NCI-H1105 treated with DMSO at 0.1 percent for 48 hours (cell line): Measurements from ENCODE around the gene ARSJ.
"Not testable (repeated sequence)": the region's sequence is repeated elsewhere in the genome, so short reads cannot be mapped to it uniquely, and the experiment has no call there.

Source experiments
- DNase-seq: peaks from one replicate; lab custom pipeline; 2025; lab: John Stamatoyannopoulos, UW

The ARSJ gene

DNA sequence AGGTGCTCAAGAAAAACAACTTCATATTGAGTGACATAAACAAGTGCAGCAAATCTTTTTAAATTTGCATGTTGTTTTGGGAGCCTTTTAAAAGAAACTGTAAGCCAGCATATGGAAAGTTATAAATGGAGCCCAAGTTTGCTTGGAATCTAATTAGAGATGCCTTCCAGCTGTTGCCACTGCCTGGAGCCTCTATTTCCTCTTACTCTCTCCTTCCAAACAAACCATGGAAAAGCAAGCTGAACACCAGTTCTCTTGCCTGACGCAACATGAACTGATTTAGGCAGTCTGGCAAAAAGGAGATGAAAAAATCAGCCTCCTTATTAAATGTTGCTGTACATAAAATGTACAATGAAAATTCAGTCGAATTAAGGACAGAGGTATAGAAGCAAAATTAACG, 21.5 kb downstream of the ARSJ start:
- DNase-seq, result no peak

DNA sequence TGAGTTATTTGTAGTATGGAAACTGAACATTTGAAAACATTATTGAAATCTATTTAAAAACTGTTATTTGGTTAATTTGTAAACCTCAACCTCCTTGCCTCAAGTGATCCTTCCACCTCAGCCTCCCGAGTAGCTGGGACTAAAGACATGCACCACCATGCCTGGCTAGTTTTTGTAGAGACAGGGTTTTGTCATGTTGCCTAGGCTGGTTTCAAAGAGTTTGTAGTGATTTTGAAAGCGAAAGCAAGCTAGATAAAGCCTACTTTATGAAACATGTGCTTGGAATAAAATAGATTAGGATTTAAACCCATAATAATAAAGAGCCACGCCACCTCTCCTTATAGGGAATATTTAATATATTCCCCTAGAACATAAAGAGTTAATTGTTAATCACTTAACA, 23.5 kb downstream of the ARSJ start:
- no peak for DNase-seq

DNA sequence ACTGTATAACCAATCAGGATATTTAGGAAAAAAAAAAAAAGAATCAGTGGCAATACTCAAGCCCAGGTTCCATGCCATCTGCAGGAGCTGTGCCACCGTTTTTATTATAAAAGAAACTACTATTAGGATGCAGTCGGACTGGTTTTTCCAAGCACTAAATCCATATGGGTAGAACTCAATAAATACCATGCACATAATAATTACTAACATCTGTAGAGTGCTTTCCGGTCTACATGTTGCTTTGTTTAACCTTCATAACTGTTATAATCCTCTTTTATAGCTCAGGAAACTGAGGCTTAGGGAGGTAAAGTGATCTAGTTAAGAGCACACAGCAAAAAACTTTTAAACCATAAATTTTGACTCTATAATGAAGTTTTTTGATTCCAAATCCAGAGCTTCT, 24.0 kb downstream of the ARSJ start:
- DNase-seq, result no peak

DNA sequence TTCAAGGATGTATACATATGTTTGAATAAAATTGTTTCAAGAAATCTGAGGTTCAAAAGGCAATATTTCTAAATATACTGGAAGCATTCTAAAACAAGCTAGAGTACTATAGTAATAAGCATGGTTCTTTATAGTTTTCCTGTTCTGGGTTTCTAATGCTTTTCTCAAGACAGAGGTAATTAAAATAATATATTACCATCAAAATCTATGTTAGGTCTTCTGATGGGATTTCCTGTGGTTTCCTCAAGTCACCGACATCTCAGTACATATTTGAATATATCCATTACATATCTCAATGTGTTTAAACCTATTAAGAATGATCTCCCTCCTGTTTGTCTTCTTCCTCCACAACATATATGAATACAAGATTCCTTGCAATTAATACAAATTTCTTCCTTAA, 25.6 kb downstream of the ARSJ start:
- no peak for DNase-seq

DNA sequence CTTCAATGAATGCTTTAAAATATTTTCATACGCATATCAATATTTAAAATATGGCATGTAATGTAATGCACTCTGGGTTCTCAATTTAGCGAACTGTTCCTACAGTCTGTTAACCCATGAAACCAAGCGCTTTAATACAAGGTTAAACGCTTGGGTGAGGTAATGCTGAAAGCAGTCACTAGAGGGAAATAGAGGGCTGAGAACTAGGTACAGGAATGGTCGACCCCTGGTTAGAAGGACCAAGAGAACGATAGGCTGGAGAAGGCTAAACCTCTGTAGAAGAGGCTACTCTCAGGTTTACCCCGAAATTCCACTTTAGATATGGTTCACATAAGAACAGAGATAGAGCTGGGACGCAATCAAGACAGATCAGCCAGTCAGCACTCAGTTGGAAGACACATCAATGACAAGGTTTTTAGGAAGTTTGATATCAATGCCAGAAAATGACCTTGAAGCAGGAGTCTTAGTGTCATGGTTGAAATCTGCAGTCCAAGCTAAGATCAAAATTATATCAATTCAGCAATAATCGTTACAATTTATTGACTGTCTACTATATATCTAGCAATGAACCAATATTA, 26.9 kb downstream of the ARSJ start:
- peak; percentile 22 for DNase-seq

DNA sequence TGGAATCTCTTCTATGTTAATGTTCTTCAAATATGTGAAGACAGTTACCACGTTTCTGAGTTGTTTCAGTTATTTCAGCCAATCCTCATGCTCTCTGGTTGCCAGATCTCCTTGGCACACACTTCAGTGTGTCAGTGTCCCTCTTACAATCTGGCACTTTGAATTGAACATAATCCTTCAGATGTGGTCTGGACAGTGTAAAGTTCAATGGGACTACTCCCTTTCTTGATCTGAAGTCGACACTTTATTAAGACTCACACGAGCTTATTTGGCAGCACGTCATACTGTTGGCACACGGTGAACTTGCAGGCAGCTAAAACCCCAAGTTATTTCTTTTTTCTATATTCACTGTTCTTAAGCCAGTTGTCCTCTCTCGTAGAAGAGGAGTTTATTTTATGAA, 28.2 kb downstream of the ARSJ start:
- no peak for DNase-seq

DNA sequence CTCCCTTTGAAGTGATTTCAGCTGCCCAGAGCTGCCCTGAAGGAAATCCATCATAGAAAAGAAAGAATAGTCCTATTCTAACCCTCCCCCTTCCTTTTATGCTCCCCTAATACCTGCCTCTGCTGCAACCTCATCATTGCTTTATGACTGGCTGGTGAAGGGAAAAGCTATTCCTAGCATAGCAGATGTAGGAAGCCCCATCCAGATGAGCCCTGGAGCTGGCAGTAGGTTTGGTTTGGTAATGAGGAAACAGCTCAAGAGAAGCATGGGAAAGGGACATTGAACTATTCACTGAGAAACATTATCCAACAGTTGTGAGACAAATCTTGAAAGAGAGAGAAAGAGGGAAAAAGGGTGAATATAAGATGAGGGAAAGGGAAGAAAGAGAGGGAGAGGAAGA, 29.2 kb downstream of the ARSJ start:
- DNase-seq, result no peak

DNA sequence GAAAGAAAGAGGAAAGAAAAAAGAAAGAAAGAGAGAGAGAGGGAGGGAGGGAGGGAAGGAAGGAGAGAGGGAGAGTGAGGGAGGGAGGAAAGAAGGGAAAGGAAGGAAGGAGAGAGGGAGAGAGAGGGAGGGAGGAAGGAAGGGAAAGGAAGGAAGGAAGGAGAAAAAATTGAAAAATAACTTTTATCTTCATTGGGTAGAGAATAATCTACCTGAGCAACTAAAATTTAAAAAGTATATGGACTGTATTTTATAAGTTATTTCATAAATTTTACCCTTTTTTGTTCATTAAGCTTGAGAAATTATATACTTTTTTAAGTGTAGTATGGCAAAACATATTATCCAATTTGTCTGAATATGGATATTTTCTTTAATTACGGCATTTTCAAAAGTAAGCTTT, 32.0 kb downstream of the ARSJ start:
- no peak for DNase-seq

DNA sequence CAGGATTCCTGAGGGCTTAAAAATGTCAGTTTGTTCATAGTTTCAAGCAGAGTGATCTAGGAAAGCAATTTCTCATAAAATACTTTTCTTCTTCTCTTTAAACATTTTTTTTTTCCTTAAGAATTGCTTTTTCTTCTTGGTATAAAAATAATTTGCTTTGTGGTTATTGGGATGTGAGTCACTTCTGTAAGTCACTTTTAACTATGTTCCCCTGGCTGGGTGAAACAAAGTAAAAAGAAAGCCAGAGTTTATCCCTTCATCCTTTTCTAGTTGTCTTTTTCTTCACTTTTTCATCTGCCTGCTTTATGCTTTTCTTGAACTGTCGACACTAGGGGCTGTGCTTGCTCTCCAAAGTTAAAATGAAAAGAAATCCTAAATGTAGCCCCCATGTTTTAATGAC, 33.5 kb downstream of the ARSJ start:
- DNase-seq, result no peak

DNA sequence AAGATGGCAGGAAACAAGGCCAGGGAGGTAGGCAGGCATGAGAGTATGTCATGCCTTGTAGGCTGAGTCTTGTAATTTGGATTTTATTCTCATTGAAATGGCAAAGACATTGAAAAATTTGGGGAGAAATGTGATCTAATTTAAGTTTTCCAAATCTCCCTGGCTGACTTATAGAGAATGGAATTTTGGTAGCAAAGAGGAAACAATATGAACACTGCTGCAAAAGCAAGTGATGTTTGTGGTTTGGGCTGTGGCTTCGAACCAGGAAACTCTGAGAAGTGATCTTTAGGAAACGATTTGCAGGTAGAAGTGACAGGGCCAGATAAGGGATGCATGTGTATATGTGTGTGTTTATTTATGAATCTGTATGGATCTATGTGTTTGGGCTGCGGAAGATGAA, 35.6 kb downstream of the ARSJ start:
- no peak for DNase-seq

DNA sequence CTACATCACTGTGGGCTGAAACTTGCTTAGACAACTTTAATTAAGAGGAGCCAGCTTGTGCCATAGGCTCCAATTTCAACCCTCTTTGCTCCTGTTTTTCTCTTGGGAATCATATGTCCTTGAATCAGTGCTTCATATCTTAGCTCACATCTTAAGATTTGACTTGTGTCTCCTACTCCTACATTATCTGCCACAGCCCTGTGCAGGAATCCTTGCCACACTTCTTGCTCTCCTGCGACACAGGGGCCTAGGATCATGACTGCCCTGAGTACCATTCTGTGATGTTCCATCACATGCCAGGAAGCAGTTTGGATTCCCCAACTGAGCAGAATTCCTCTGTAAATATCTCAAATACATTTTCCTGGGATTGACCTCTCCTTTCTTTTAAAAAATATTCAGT, 36.4 kb downstream of the ARSJ start:
- DNase-seq, result no peak

DNA sequence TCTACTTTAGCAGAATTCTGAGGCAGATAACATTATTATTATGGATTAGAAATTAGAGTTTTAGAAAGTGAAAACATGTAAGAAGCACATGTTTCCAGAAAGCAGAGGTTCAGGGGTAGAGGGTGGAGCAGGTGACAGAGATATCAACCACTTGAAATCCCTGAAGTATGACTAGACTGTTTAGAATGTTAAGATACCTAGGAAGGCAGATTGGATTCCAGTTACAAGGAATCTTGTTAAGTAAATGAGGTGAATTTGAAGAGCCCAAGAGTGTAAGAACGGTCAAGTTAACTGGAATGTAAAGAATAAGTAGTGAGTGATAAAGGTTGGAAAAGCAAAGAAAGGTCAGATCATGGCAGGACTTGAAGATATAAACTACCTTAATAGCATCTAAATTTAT, 37.6 kb downstream of the ARSJ start:
- DNase-seq, result no peak

DNA sequence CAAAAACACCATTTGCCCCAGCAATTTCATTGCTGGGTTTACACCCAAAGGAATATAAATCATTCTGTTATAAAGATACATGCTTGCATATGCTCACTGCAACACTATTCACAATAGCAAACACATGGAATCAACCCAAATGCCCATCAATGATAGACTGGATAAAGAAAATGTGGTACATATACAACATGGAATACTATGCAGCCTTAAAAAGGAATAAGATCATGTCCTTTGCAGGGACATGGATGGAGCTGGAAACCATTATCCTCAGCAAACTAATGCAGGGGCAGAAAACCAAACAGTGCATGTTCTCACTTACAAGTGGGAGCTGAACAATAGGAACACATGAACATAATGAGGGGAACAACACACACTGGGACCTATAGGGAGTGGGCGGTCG, 39.3 kb downstream of the ARSJ start:
- DNase-seq, result not testable (repeated sequence)

DNA sequence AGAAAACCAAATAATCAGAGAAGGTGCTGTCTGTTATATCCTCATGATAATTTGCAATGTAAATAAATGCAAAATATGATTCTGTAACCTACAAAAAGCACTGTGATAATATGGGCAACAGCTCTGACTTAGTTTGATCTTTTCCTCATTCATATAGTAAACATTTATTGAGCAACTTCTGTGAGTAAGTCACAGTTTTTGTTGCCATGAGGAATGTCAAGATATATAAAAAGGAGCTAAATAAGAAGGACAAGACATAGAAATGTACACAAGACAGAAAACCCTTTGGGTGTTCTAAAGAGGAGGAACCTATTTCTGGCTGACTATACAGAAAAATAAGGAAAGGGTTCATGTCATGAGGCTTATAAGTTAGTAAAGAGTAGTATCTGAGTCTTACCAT, 44.3 kb downstream of the ARSJ start:
- DNase-seq, result no peak

DNA sequence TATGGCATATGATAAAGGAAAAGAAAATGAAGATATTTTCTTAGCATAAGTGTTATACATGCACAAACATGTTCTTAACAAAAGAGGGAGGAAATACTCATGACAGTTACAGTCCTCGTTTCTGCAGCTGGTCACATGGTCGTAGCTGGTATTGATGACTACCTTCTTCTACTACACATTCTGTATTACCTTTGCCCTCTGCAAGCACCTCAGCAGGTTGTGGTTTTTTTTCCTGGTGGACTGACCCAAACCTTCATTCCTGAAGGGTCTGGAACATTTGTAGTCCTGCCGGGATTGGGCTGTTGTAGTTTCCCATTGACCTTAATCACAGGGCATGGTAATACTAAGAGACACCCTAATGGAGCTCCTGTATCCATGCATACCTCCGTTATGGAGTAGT, 54.7 kb downstream of the ARSJ start:
- DNase-seq, result not testable (repeated sequence)

DNA sequence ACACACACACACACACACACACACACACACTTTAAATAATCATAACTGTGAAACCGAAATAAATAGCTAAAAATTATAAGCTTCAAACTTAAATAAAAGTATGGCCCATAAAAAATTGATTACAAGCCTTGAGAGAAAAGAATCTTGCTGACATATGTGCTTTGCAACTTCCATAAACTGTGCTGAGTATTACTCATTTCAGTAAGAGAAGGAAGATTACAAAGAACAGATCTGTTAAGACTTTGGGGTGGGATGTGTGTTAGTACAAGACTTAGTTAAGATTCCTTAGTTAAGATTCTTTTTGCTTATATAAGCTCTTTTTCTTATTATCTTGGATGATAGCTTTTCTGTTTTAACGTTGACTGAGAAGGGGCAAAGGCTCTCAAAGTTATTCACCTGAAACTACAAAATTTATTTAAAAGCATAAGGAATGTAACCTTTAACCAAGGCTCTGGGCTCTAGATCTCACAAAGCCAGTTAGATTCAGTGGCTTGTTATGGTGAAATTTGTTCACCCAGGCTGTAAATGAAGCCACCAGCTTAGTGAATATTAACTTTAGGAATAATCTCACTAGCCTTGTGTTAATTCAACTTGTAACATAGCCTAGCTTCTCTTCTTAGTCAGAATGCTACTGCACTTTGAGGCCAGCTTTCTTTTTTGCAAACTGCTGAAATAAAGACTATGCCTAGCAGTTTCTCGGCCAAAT, 58.2 kb downstream of the ARSJ start:
- no peak for DNase-seq

DNA sequence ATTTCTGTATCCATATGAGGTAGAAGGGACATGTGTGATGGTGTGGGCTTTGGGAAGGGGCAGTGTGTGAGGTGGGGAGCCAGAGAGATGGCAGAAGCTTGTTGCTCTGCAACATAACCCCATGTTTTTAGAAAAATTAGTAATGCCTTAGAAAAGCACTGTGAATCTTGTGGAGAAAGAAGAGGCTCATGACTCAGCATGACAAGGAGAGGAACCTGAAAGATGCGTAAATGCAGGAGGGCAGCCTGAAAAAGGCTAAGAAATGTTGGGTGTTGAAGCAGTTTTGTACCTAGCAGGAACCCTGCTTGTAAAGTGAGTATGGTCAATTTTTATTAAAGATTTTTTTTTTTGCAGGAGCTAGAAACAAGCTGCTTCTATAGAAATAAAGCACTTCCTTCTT, 59.8 kb downstream of the ARSJ start:
- no peak for DNase-seq

DNA sequence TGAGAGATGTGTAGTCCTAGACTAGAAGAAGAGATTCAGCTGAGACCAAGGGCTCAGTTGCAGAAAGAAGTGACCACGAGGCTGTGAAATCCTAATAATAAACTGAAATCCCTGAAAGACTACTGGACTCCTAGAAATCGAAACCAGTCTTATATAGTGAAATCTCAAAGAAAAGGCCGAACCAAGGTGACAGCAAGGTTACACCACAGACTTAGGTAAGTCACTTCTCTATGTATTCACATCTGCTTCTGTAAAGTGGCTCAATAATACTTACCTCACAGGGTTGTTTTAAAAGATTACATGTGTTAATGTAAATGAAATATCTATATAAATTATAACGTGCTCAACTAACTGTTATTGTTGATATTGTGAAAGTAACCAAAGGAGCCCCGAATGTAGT, 60.3 kb downstream of the ARSJ start:
- no peak for DNase-seq

DNA sequence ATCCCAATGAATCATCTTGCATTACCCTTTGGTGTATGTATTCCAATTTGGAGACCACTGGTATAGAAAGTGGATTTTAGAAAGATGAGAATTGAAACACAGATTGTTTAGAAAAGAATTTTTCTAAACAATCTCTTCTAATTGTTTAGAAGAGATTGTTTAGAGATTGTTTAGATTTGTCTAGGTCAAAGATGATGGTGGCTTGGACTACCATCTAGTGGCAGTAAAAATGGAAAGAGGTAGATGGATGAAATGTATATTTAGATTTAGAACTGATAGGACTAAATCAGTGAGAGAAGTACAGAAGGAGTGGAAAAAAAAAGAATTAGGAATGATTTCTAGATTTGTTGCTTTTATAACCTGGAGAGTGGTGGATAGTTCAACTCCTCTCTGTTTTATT, 70.6 kb downstream of the ARSJ start:
- DNase-seq, result peak; percentile 3

DNA sequence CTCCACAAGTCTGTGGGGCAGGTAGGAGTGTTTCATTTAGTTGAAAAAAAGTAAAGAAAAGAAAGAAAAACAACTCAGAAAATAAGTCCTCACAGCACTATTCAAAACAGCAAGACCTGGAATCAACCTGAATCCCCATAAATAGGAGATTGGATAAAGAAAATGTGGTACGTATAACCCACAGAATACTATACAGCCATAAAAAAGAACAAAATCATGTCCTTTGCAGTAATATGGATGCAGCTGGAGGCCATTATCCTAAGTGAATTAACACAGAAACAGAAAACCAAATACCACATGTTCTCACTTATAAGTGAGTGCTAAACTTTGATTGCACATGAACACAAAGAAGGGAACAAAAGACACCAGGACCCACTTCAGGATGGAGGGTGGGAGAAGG, 71.9 kb downstream of the ARSJ start:
- DNase-seq, result no peak

DNA sequence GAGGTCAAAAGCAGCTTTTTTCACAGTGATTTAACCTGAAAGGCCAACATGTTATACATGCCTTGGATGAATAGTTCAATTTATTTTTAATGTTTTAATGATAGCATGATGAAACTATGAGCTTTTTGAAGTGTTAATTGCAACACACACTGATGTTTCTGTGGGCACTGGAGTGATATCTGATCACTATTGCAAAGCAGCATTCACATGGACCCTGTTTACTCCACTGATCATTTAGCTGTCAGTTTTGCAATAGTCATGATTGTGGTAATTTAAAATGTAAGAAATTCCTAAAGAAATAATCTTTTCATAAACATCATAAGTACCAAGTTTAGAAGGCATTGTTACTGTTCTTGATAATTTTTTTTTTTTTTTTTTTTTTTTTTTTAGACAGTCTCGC, 74.1 kb downstream of the ARSJ start:
- no peak for DNase-seq

DNA sequence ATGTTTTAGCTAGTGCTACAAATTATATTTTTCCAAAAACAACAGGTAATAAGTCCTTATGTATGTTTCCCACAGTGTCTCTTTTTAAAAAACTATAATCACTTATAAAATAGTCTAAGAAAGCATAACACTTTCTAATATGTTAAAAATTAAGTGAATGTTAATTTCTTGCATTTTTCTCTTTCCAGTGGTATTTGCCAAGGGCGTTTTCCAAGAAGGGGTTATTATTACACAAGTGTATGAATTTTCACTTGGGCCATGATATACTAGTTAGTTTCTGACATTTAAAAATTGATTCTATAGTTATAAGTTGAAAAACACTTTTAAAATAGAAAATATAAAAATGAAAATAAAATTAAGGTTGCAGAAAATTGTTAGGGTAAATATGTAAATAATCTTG, 74.6 kb downstream of the ARSJ start:
- no peak for DNase-seq

DNA sequence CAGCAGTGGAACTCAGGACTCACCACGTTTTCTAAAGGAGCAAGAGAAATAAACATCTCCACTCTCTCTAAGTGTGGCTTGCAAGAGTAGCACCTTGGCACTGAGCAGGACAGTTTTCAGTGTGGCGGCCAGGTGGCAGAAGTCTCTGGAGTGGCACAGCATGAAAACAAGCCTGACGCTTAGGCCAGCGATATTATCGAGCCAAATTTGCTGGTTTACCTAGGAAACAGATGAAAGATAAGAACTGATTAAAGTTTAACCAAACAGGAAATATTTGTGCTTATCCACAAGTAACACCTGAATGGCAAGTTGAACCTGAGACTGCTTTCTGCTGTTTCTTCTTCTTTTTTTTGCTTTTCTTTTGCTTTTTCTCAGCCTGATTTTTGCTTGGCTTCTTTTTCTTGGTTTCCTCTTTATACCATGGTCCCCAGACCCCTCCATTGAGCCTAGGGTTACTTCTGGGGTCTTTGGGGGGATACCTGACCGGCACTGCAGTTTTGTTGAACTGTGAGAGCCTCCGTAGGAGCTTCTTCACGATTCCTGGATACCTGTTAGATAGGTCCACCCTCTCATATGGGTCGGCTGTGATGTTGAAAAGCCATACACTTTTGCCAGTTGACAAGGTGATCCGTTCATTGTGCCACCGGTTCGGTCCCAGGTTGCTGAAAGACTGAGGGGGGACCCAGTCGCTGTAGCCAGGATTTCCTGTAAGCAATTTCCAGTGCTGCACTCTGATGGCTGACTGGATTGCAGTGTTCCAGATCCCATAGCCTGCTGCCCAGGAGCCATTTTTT, 77.3 kb downstream of the ARSJ start:
- DNase-seq, result no peak
